Measurements from ENCODE around the gene MTHFD2L. TPM values are rescaled to one million over a fixed set of nuclear protein-coding genes. Genes with fewer than 3 reads are reported as not detected.

MTHFD2L gene
- total and polyA plus RNA-seq, 10 of the 15 experiments (the other 5 are each of a cell fraction or from before 2014, with no cell fraction given), result 4.8 to 25.4 (median 14.4) TPM

DNA sequence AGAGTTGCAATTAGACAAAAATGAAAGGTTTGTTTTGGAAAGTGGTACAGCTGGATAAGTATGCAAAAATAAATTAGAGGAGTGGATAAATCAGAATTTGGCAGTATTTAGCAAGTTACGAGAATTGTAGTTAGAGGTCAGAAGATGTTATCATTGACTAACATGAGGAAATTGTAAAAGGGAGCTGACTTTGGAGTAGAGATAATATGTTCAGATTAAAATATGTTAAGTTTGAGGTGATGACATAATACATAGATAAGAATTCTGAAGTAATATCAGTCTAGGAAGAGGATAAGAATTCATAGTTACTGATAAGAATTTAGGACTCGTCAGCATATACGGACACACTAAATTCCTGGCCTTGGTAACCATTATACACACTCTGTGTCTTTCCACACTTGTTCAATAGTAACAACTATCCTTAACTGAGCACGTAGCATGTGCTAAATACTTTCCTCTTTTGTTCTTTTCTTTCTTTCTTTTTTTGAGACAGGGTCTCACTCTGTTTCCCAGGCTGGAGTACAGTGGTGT lies 146.2 kb downstream of the MTHFD2L start:
- H3K36me3 ChIP-seq (ENCODE audit: control insufficient read depth in 2 of 2, insufficient read depth in 2 of 2, low read length in 1 of 2), result no peaks in the 10 kb centered on the region
- no peaks in the 10 kb centered on the region for H3K4me1 ChIP-seq (ENCODE audit: control insufficient read depth, insufficient read depth, low read length)
- no peak overlapping the region for H3K4me2 ChIP-seq (ENCODE audit: control insufficient read depth, insufficient read depth)
- intact Hi-C loops (cut with micrococcal nuclease; ENCODE audit: unreplicated experiment) (no loop called here), in situ Hi-C loops (cut with MboI) (no loop called here)
- ChIA-PET CTCF (interaction anchor here (0.8 to 1.3 kb wide), 3 partner anchors 26 to 116 kb away, joined by 3 to 4 read pairs (median 4); no protein-coding TSS in a partner anchor), POLR2A (no interaction called here), SMC1A (ENCODE audit: uncharacterized antibody, unreplicated experiment) (interaction anchor here (0.6 to 1.6 kb wide), 7 partner anchors 16 to 1539 kb away, joined by 3 to 4 read pairs (median 3); no protein-coding TSS in a partner anchor), RAD21 (ENCODE audit: unreplicated experiment) (no interaction called here)
- TF ChIP-seq SPI1 (IDR thresholded peaks at IDR 0.05; ENCODE audit: borderline replicate concordance, insufficient read depth, low read depth, low read length), result no peak
- no peak for TF ChIP-seq MXI1 (IDR thresholded peaks at IDR 0.05; ENCODE audit: low read depth, low read length)
- TF ChIP-seq ZBED1 (IDR thresholded peaks at IDR 0.05; ENCODE audit: borderline replicate concordance), result no peak
- TF ChIP-seq ESRRA (IDR thresholded peaks at IDR 0.05; ENCODE audit: low read length), result no peak
- no peak for TF ChIP-seq PAX8 (IDR thresholded peaks at IDR 0.05)
- TF ChIP-seq FOXK2 (IDR thresholded peaks at IDR 0.05), result no peak
- TF ChIP-seq FOS (IDR thresholded peaks at IDR 0.05; ENCODE audit: borderline replicate concordance, extremely low read depth, insufficient read length), result no peak
- TF ChIP-seq NFIC (IDR thresholded peaks at IDR 0.05; ENCODE audit: low read depth, low read length), result no peak
- TF ChIP-seq ZNF687 (IDR thresholded peaks at IDR 0.05), result no peak
- TF ChIP-seq TAF1 (IDR thresholded peaks at IDR 0.05; ENCODE audit: borderline replicate concordance, low read depth, low read length), result no peak
- TF ChIP-seq SKIL (IDR thresholded peaks at IDR 0.05; ENCODE audit: low read depth, poor library complexity, severe bottlenecking), result no peak
- no peak for TF ChIP-seq STAT1 (conservative IDR thresholded peaks at IDR 0.05)
- no peak for TF ChIP-seq BHLHE40 (IDR thresholded peaks at IDR 0.05; ENCODE audit: borderline replicate concordance in 1 of 2, low read depth in 2 of 2, low read length in 1 of 2)
- no peak for TF ChIP-seq SREBF2 (IDR thresholded peaks at IDR 0.05; ENCODE audit: low read length)
- no peak for TF ChIP-seq CBFB (IDR thresholded peaks at IDR 0.05; ENCODE audit: low read depth)
- no peak for TF ChIP-seq SP1 (IDR thresholded peaks at IDR 0.05; ENCODE audit: low read depth, low read length)
- TF ChIP-seq, protein P1, sequence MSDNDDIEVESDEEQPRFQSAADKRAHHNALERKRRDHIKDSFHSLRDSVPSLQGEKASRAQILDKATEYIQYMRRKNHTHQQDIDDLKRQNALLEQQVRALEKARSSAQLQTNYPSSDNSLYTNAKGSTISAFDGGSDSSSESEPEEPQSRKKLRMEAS (IDR thresholded peaks at IDR 0.05; ENCODE audit: low read depth, low read length), result no peak
- no peak for TF ChIP-seq POLR2AphosphoS2 (IDR thresholded peaks at IDR 0.05; ENCODE audit: low read depth, low read length)
- TF ChIP-seq IKZF1 (conservative IDR thresholded peaks at IDR 0.05), result no peak
- H3K27ac ChIP-seq (ENCODE audit: control insufficient read depth, insufficient read depth), result no peak overlapping the region
- no peak for DNase-seq (ENCODE audit: low read depth, low spot score)
- H3K79me2 ChIP-seq (ENCODE audit: control insufficient read depth, insufficient read depth, low read length), result no peaks in the 10 kb centered on the region
- 87% methylated on average over 4 of the region's 4 CpGs for WGBS (ENCODE audit: insufficient coverage, insufficient replicate concordance, low lambda C conversion rate, missing lambda C conversion rate)
- FAIRE-seq, result no peak
- H3K9me3 ChIP-seq (replicated peaks; ENCODE audit: control insufficient read depth, insufficient read depth, low read length), result no peaks in the 10 kb centered on the region
- BruUV-seq (replicated peaks), result no TSS peak
- no peaks in the 10 kb centered on the region for H3K27me3 ChIP-seq (replicated peaks in 1 of 2; ENCODE audit: control insufficient read depth in 2 of 2, insufficient read depth in 2 of 2, low read length in 1 of 2)
- no peak for ATAC-seq
- no peak overlapping the region for H3K4me3 ChIP-seq
- no peak overlapping the region for H2AFZ ChIP-seq (ENCODE audit: control insufficient read depth, low read depth, low read length)
- H3K9ac ChIP-seq (ENCODE audit: control insufficient read depth, insufficient read depth, low read length), result no peak overlapping the region
- no peaks in the 10 kb centered on the region for H4K20me1 ChIP-seq (ENCODE audit: control insufficient read depth, insufficient read depth)
